Hepatocyte (in vitro differentiated cells): Measurements from ENCODE around the gene EPHB4. TPM values are rescaled to one million over a fixed set of nuclear protein-coding genes. Genes with fewer than 3 reads are reported as not detected.

Experiments used
- DNase-seq: peaks from one replicate; pipeline ENCODE4 v3.0.0-alpha.2; 2016; ENCODE audit warnings: low spot score
- H2AFZ ChIP-seq: fragments of 200-600 bp; sonication (generic); 2 replicates; pipeline ENCODE4 v1.6.0; 2016; ENCODE audit warnings: antibody characterized with exemption, mild to moderate bottlenecking
- H3K27ac ChIP-seq: fragments of 200-600 bp; sonication (generic); 2 replicates; pipeline ENCODE4 v1.5.1; 2016; ENCODE audit warnings: mild to moderate bottlenecking
- H3K27me3 ChIP-seq: fragments of 200-600 bp; sonication (generic); 2 replicates; pipeline ENCODE4 v1.6.1; 2016
- H3K36me3 ChIP-seq: fragments of 200-600 bp; sonication (generic); replicated peaks from 2 replicates; pipeline ENCODE4 v1.5.1; 2016; ENCODE audit warnings: low read depth; ENCODE audit not compliant: insufficient read depth
- H3K4me1 ChIP-seq: fragments of 200-600 bp; sonication (generic); 2 replicates; pipeline ENCODE4 v1.5.1; 2016; ENCODE audit warnings: mild to moderate bottlenecking, moderate library complexity; ENCODE audit not compliant: insufficient read depth
- H3K4me2 ChIP-seq: fragments of 200-600 bp; sonication (generic); 2 replicates; pipeline ENCODE4 v1.6.0; 2016
- H3K4me3 ChIP-seq: fragments of 200-600 bp; sonication (generic); 2 replicates; pipeline ENCODE4 v1.5.1; 2016; ENCODE audit warnings: mild to moderate bottlenecking
- H3K79me2 ChIP-seq: fragments of 200-600 bp; sonication (generic); 2 replicates; pipeline ENCODE4 v1.6.0; 2017; ENCODE audit warnings: mild to moderate bottlenecking
- H3K9me2 ChIP-seq: fragments of 200-600 bp; sonication (generic); replicated peaks from 2 replicates; pipeline ENCODE4 v1.6.0; 2017; ENCODE audit warnings: mild to moderate bottlenecking; ENCODE audit not compliant: insufficient read depth
- H3K9me3 ChIP-seq: fragments of 200-600 bp; sonication (generic); 2 replicates; pipeline ENCODE4 v1.5.1; 2016; ENCODE audit warnings: low read depth, mild to moderate bottlenecking
- H4K20me1 ChIP-seq: fragments of 200-600 bp; sonication (generic); 2 replicates; pipeline ENCODE4 v1.6.0; 2016; ENCODE audit warnings: mild to moderate bottlenecking; ENCODE audit not compliant: insufficient read depth, poor library complexity, severe bottlenecking
- EZH2 ChIP-seq: fragments of 200-600 bp; sonication (generic); IDR thresholded peaks from 2 replicates; pipeline ENCODE4 v1.6.1; 2016; ENCODE audit warnings: antibody characterized with exemption, mild to moderate bottlenecking, borderline replicate concordance
- EZH2phosphoT487 ChIP-seq: fragments of 200-600 bp; sonication (generic); IDR thresholded peaks from one replicate; pipeline ENCODE4 v1.6.1; 2018; ENCODE audit warnings: antibody characterized with exemption, mild to moderate bottlenecking, low read depth, moderate library complexity; ENCODE audit not compliant: unreplicated experiment, severe bottlenecking
- WGBS: methylation state at CpG from one replicate; pipeline ENCODE4 v1.1.6; 2016; ENCODE audit warnings: low lambda C conversion rate; ENCODE audit errors: missing lambda C conversion rate; 5-methylcytosine and 5-hydroxymethylcytosine counted together
- polyA plus RNA-seq: library from polyadenylated mRNA; unstranded; fragments of >200 nt; fragmentation: Nextera tagmentation; extraction: Ambion mirVana; gene quantifications from 2 replicates; pipeline ENCODE4 v1.2.1, GENCODE V29; 2016
- total RNA-seq: library from RNA; depleted of rRNA; stranded (reverse); fragments of >200 nt; gene quantifications from 2 replicates; pipeline ENCODE4 v1.2.3, GENCODE V29; 2014
- TF ChIP-seq, protein P1 (sequence below): fragments of 200-600 bp; sonication (generic); IDR thresholded peaks from 2 replicates; pipeline ENCODE4 v1.5.1; 2016; ENCODE audit warnings: antibody characterized with exemption, mild to moderate bottlenecking; ENCODE audit not compliant: poor library complexity

Gene EPHB4
- total RNA-seq (57.9 and 61.1 TPM in 2 replicates), polyA plus RNA-seq (47.2 and 51.6 TPM in 2 replicates)

DNA sequence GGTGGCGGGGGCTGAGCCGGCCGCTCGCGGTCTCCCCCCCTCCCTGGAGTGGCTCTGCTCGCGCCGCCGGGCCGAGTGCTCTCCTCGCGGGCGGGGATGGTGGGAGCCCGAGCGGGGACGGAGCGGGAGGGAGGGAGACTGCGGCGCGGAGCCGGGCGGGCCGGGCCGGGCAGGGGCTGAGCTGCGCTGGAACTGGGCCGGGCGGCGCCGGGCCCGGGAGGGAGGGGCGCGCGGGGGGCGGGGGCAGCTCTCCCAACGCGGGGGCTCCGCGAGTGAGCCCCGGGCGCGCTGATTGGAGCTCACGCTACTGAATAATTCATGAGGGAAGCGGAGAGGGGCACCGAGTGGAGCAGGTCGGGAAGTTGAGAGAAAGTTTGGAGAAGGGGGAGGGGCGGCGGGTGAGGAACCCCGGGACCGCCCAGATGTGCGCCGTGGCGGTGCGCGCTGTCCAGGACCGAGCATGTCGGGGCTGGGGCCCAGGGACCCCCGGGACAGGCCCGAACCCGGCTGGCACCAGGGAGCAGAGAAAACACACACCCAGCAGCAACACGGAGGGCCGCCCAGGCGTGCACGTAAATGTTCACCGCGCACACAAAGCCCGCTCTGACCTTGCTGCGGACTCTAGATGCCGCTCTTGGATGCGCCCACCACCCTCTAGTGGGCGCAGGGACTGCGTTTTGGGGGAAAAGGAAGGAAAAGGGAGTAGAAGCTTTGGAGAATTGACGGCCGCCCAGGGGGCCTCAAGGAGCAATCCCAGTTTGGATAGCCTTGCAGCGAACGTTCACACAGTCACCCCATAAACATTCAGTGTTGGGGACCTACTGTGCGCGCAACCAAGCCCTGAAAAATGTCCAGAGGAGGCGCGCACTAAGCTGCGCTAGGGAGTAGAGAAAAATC, at the start of gene EPHB4:
Gene EPHB4, minus strand, starts transcription at position 194 of the 897 bp plus-strand sequence. CDS start 493 bp downstream, outside the sequence.
- peaks cover 36% of the 10 kb centered on the region for H4K20me1 ChIP-seq
- H3K9me3 ChIP-seq: no peaks in the 10 kb centered on the region
- H3K4me1 ChIP-seq: peaks cover 31% of the 10 kb centered on the region
- no peaks in the 10 kb centered on the region for H3K27me3 ChIP-seq
- peak within 1 kb of the TSS; percentile 64 for H3K27ac ChIP-seq
- under 1% methylated on average over 22 of the region's 80 CpGs for WGBS
- H3K79me2 ChIP-seq: peaks cover 59% of the 10 kb centered on the region
- TF ChIP-seq, protein P1, sequence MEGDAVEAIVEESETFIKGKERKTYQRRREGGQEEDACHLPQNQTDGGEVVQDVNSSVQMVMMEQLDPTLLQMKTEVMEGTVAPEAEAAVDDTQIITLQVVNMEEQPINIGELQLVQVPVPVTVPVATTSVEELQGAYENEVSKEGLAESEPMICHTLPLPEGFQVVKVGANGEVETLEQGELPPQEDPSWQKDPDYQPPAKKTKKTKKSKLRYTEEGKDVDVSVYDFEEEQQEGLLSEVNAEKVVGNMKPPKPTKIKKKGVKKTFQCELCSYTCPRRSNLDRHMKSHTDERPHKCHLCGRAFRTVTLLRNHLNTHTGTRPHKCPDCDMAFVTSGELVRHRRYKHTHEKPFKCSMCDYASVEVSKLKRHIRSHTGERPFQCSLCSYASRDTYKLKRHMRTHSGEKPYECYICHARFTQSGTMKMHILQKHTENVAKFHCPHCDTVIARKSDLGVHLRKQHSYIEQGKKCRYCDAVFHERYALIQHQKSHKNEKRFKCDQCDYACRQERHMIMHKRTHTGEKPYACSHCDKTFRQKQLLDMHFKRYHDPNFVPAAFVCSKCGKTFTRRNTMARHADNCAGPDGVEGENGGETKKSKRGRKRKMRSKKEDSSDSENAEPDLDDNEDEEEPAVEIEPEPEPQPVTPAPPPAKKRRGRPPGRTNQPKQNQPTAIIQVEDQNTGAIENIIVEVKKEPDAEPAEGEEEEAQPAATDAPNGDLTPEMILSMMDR: peak; percentile 63
- TF ChIP-seq EZH2phosphoT487: no peak
- H2AFZ ChIP-seq: peak within 1 kb of the TSS; percentile 77
- H3K36me3 ChIP-seq: no peaks in the 10 kb centered on the region
- peak within 1 kb of the TSS; percentile 41 for H3K4me3 ChIP-seq
- DNase-seq: peak; percentile 91
- H3K4me2 ChIP-seq: peak within 1 kb of the TSS; percentile 97
- no peaks in the 10 kb centered on the region for H3K9me2 ChIP-seq

DNA sequence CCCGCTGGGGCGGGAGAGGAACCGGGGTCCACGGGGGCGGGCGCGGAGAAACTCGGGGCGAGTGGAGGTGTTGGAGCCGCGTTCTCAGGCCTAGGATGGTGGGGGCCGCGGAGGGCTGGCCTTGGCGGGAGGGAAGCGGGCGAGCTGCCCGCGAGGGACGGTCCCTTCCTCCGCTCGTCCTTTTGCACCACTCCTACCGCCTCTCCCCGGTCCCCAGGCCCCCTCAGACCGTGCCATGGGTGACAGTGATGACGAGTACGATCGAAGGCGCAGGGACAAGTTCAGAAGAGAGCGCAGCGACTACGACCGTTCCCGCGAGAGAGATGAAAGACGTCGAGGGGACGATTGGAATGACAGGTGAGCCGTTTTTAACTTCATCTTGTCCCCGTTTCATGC, 48.0 kb upstream of the EPHB4 start:
- Histone ChIP-seq H3K27me3 (no peaks in the 10 kb centered on the region), H3K79me2 (peaks cover 54% of the 10 kb centered on the region), H3K27ac (peak overlapping the region; percentile 97), H3K4me3 (peak overlapping the region; percentile 80), H3K9me3 (no peaks in the 10 kb centered on the region), H3K4me1 (peaks cover 31% of the 10 kb centered on the region), H2AFZ (peak overlapping the region; percentile 54), H4K20me1 (peaks cover 46% of the 10 kb centered on the region), H3K4me2 (peak overlapping the region; percentile 96), H3K36me3 (no peaks in the 10 kb centered on the region), H3K9me2 (no peaks in the 10 kb centered on the region)
- no peak for TF ChIP-seq EZH2
- no peak for TF ChIP-seq EZH2phosphoT487
- TF ChIP-seq, protein P1: no peak
- DNase-seq: peak; percentile 60
- WGBS: under 1% methylated on average over 17 of the region's 39 CpGs

- Histone ChIP-seq H3K79me2 (peaks cover 52% of the 10 kb centered on the region), H3K27ac (peak within 1 kb of the TSS; percentile 97), H3K36me3 (no peaks in the 10 kb centered on the region), H2AFZ (peak within 1 kb of the TSS; percentile 54), H4K20me1 (peaks cover 40% of the 10 kb centered on the region), H3K27me3 (no peaks in the 10 kb centered on the region), H3K4me2 (peak within 1 kb of the TSS; percentile 96), H3K4me1 (peaks cover 31% of the 10 kb centered on the region), H3K9me3 (no peaks in the 10 kb centered on the region), H3K9me2 (no peaks in the 10 kb centered on the region), H3K4me3 (peak within 1 kb of the TSS; percentile 80)
- WGBS: 3% methylated on average over 79 of the region's 79 CpGs
- TF ChIP-seq, protein P1: no peak
- no peak for TF ChIP-seq EZH2phosphoT487
- TF ChIP-seq EZH2: no peak
- peak; percentile 99 for DNase-seq
Measured at GRCh38 chr7:100874577-100875355, 47.4 kb upstream of the EPHB4 start, which contains the start of gene SRRT. Gene SRRT (plus strand): TSS chr7:100875103. CDS start chr7:100875591, 488 bp downstream.
